ENCODE data around the gene TRIM7.
"Not testable (repeated sequence)": the region's sequence is repeated elsewhere in the genome, so short reads cannot be mapped to it uniquely, and the experiment has no call there.

The TRIM7 gene

GRCh38 chr5:181193656-181194055, 11.3 kb downstream of the TRIM7 start:
- no peak for DNase-seq (ENCODE audit: low spot score)

GRCh38 chr5:181192337-181193046, 12.5 kb downstream of the TRIM7 start:
- no peak for DNase-seq (ENCODE audit: low spot score)

GRCh38 chr5:181191526-181192336, 13.3 kb downstream of the TRIM7 start:
- DNase-seq (ENCODE audit: low spot score), result peak; percentile 94

DNA sequence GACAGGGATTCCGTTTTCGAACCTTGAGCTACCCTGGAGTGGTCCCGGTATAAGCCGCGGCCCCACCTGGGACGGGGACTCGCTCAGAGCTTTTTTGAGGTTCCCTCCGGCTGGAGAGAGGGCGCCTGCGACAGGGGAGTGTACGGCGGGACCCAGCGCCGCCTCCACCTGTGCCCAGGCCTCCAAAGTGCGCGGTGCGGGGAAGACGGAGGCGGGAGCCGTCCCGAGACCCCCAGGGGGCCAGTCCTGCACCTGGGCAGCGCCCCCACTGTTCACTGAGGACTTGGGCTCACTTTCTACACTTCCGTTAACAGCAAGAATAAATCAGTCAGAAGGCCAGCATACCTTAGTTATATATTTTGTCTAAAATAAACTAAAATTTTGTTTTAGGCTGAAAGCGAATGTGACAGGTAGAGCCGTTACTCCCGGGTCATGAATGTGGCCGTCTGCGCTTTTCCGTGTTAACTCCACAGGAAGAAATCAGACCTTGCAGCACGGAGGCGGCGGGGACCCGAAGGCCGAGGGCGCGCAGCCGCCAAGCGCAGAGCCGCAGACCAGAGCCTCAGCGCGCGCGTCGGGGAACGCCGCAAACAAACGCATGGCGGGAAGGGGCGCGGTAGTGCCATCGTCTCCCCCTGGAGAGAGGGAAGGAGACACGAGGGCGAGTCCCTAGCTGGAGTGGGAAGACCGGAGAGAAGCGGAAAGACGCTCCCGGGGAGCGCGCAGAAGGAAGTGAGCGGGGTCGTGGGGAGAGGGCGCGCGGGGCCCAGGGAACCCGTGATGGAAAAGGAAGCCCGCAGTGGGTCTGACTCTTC, 14.1 kb downstream of the TRIM7 start:
- no peak for DNase-seq (ENCODE audit: low spot score)

GRCh38 chr5:181189962-181190710, 14.9 kb downstream of the TRIM7 start:
- DNase-seq (ENCODE audit: low spot score), result no peak

DNA sequence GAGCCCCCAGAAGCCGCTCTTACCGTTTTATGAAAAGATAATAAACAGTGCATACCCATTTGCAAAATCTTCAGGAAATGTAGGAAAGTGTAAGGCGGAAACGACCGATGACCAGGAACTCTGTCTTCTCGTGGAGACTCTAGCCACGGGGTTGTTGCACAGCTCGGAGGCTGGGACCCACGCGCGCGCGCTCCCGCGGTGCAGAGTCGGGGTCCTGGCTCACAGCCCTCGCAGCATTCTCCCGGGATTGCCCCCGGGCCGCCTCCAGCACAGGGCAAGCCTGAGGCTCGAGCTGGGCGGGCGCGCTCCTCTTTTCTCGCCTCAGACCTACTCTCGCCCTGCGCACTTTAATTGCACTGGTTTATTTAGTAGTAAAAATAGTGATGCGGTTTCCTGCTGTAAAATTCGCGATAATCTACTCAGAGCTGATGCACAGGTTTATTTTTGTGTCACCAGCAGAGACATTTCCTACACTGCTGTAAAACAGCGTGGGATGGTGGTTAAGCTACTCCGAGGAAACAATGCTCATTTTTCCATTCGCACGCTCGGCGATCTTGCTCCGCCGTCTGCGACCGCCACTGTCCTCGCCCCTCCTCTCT, 15.5 kb downstream of the TRIM7 start:
- no peak for DNase-seq (ENCODE audit: low spot score)

GRCh38 chr5:181188700-181189362, 16.2 kb downstream of the TRIM7 start:
- peak; percentile 87 for DNase-seq (ENCODE audit: low spot score)

DNA sequence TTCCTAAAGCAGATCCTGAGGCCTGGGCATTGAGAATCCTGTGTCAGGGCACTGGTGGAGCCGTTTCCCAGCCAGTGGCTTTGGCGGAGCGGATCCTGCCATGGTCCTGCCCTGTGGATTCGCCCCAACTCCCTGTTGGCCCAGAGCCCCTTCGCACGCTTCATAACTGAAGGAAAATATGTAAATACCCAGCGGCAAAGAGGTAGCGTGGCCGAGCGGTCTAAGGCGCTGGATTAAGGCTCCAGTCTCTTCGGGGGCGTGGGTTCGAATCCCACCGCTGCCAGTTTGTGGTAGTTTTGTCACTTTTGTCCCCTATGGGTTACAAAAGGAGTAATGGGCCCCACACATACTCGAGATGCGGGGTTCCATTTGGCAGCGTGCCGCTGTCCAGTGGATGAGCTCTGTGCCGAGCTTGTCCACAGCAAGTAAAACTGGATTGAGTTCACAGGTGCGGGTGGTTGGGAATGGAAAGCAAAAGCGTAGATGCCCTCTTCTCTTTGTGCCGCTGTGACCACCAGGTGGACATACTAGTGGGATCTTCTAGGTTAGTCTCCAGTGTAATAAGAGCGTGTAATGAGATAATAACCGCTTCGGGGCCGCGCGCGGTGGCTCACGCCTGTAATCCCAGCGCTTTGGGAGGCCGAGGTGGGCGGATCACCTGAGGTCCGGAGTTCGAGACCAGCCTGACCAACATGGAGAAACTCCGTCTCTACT, 17.3 kb downstream of the TRIM7 start:
- peak; percentile 89 for DNase-seq (ENCODE audit: low spot score)

GRCh38 chr5:181186986-181187499, 18.0 kb downstream of the TRIM7 start:
- no peak for DNase-seq (ENCODE audit: low spot score)

DNA sequence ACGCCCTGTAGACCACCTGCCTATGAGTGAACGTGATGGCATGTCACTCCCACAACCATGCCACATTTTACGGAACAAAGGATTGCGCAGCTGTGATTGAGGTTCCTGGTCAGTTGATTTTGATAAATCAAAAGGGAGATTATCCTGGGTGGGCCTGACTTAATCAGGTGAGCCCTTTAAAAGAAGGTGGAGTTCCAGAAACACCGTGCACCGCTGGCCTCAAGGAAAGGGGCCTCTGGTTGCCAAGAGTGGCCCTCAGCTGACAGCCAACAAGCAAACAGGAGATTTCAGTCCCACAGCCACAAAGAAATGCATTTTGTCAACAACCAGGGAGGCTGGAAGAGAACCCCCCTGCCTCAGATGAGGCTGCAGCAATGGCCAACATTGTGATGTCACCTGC, 19.0 kb downstream of the TRIM7 start:
- DNase-seq (ENCODE audit: low spot score), result no peak

DNA sequence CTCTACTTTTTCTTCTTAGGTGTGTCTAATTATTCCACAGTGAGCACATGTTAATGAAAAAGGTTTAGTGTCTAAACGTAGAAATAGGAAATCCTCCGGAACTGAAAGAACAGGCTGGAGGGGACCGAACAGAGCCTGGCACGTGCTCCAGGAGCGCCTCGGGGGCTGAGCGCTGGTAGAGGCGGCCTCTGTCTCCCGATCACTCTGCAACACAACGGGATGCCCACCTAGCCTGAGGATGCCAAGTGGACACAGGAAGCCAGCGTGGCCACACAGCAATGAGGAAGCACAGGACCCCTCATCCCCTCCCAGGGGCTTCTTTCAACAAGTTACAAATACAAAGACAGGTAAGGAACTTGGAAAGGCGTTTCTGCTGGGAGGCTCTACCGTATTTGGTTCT, 19.4 kb downstream of the TRIM7 start:
- DNase-seq (ENCODE audit: low spot score), result no peak

- peak; percentile 58 for DNase-seq (ENCODE audit: low spot score)
Observed at GRCh38 chr5:181184845-181185216, 20.2 kb downstream of the TRIM7 start.

GRCh38 chr5:181182651-181183050, 22.3 kb downstream of the TRIM7 start:
- no peak for DNase-seq (ENCODE audit: low spot score)

DNA sequence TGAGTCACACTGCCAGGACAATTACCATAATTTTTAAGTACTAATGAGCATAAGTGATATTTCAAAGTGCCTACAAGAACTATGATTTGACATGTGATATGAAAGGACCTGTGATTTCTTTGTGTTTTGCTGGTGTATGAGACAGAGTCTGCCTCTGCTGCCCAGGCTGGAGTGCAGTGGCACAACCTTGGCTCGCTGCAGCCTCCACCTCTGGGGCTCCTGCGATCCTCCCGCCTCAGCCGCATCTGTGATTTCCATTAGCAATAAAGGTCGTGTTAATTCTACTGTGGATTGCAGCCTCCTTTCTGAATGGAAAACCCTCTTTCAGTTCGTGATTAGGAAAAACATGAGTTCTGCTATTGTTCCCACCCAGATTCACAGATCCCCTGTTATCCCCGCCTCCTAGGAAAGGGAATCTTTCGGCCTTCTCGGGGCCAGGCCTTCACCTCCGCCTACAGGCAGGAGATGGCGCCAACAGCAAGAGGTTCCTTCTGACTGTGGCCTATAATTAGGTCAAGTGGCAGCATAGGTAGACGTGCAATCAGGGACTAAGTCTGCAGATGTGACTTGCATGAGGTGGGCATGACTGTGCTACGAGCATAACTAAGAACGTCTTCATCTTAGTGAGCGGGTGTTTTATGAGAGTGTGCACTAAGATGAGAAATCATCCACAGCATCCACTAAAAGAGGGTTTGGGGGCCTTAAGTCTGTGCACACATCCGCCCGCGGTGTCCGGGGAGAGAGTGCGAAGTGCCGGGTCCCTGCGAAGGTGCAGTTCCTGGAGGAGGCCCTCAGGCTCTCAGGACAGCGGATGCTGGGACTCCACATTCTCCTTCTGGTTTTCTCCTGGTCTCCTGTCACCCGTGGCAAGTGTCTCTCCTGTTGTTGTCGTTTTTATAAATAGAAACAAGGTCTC, 23.1 kb downstream of the TRIM7 start:
- DNase-seq (ENCODE audit: low spot score), result peak; percentile 86

- not testable (repeated sequence) for DNase-seq (ENCODE audit: low spot score)
Observed at GRCh38 chr5:181177559-181177958, 27.4 kb downstream of the TRIM7 start.

DNA sequence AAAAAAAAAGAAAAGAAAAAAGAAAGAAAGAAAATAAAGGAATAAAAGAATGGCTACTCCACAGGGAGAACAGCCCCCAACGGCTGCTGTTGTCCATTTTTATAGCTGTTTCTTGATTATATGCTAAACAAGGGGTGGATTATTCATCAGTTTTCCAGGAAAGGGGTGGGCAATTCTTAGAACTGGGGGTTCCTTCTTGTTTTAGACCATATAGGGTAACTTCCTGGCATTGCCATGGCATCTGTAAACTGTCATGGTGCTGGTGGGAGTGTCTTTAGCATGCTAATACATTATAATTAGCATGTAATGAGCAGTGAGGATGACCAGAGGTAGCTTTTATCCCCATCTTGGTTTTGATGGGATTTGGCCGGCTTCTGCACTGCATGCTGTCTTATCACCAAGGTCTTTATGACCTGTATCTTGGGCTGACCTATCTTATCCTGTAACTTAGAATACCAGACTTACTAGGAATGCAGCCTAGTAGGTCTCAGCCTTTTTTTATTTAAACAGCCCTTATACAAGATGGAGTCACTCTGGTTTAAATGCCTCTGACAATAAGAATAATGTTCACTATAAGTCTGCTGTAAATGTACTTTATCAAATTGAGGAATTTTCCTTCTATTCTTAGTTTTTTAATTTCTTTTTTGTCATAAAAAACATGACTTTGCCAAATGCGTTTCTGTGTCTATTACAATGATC, 28.6 kb downstream of the TRIM7 start:
- DNase-seq (ENCODE audit: low spot score), result no peak

DNA sequence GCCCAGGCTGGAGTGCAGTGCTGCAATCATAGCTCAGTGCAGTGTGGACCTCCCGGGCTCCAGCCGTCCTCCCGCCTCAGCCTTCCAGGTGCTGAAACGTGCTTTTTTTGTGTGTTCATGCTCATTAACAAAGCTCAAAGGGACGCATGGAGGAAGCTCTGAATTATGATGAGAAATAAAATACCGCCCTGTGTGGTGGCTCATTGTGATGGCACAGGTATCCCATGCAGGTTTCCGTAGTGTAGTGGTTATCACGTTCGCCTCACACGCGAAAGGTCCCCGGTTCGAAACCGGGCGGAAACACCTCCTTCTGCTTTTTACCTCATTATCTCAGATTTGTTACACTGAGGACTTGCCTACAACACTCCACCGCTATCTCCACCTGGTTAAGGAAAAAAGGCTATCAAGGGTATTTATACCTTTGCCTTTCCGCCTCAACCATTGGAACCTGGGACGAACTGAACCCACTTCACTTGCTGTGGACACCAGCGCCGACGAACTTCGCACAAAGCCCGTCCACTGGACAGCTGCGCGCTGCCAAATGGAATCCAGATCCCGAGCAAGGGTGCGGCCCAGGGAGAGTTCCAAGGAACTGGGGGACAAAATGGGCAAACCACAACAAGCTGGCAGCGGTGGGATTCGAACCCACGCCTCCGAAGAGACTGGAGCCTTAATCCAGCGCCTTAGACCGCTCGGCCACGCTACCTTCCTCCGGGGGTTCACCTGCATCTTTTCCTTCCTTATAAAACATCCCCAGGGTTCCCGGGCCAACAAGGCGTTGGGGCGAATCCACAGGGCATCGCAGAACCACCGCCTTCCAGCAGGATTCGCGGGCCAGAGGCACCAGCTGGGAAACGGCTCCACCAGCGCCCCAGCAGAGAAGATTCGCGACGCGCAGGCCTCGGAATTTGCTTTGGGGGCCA, 31.3 kb downstream of the TRIM7 start:
- peak; percentile 42 for DNase-seq (ENCODE audit: low spot score)

Measured in SK-N-DZ (cell line).